A549 (cell line): ENCODE results near the gene SLC43A1. TPM values are rescaled to one million over a fixed set of nuclear protein-coding genes. Genes with fewer than 3 reads are reported as not detected.

ENCODE experiments used
- ATAC-seq, 2 experiments: fragments of 200-7000 bp in 1 of 2; fragments of >200 bp in 1 of 2; cut with Nextera tagmentation in 1 of 2; cut with Tn5 transposase in 1 of 2; 3 replicates each; pipeline versions ENCODE4 v1.8.0 to v1.9.1; 2018 to 2020; ENCODE audit warnings: mild to moderate bottlenecking in 1 of 2, moderate library complexity in 1 of 2
- CTCF ChIA-PET: fragments of 300-600 bp; sonication (Branson Sonifier 250); formaldehyde crosslinking; extraction: SDS; loops from one replicate; lab custom pipeline; 2021; ENCODE audit warnings: antibody characterized with exemption, inconsistent platforms; lab: Yijun Ruan, JAX
- POLR2A ChIA-PET: fragments of 350-600 bp; formaldehyde crosslinking; extraction: SDS; loops from one replicate; lab custom pipeline; 2021; ENCODE audit warnings: antibody characterized with exemption, inconsistent platforms; lab: Yijun Ruan, JAX
- DNase-seq, 2 experiments: peaks; one replicate each; pipeline versions ENCODE4 v3.0.0 to v3.0.0-alpha.2; 2011 to 2016; ENCODE audit warnings: low read depth in 1 of 2, low spot score in 1 of 2
- FAIRE-seq: peaks from 2 replicates; lab custom pipeline; 2011; peaks lifted over from hg19 to GRCh38; lab: Jason Lieb, UNC
- H3K27ac ChIP-seq, 2 experiments: fragments of >200 bp; sonication (Bioruptor Twin); formaldehyde crosslinking; 3 replicates each; pipeline ENCODE4 v1.5.1; 2016 to 2017
- H3K4me1 ChIP-seq: fragments of >200 bp; sonication (Bioruptor Twin); formaldehyde crosslinking; 3 replicates; pipeline ENCODE4 v1.6.1; 2016
- H3K4me2 ChIP-seq: fragments of >200 bp; sonication (Bioruptor Twin); formaldehyde crosslinking; 3 replicates; pipeline ENCODE4 v1.6.1; 2016
- H3K4me3 ChIP-seq: fragments of >200 bp; sonication (Bioruptor Twin); formaldehyde crosslinking; 3 replicates; pipeline ENCODE4 v1.5.1; 2016
- H3K9me3 ChIP-seq: fragments of >200 bp; sonication (Bioruptor Twin); formaldehyde crosslinking; 3 replicates; pipeline ENCODE4 v1.6.1; 2016
- BCL3 ChIP-seq: fragments of >200 bp; sonication (Bioruptor Twin); formaldehyde crosslinking; IDR thresholded peaks from 3 replicates; pipeline ENCODE4 v1.6.1; 2016
- CEBPB ChIP-seq, 2 experiments: fragments of >200 bp in 1 of 2; sonication (Bioruptor Twin) in 1 of 2; formaldehyde crosslinking in 1 of 2; IDR thresholded peaks; 2 replicates each; pipeline ENCODE4 v1.6.1; 2012 to 2016
- EHMT2 ChIP-seq: fragments of 200-600 bp; sonication (generic); IDR thresholded peaks from 2 replicates; pipeline ENCODE4 v1.6.1; 2016; ENCODE audit warnings: antibody characterized with exemption, low read depth, mild to moderate bottlenecking, moderate library complexity
- EP300 ChIP-seq, 2 experiments: fragments of >200 bp; sonication (Bioruptor Twin); formaldehyde crosslinking; IDR thresholded peaks; 2 replicates in 1 of 2; 3 replicates in 1 of 2; pipeline ENCODE4 v1.6.1; 2016 to 2017
- FOSL2 ChIP-seq, 2 experiments: fragments of 450-650 bp in 1 of 2; fragments of >200 bp in 1 of 2; sonication (Bioruptor Twin) in 1 of 2; formaldehyde crosslinking; IDR thresholded peaks; 2 replicates each; pipeline versions ENCODE4 v1.5.0 to v1.6.1; 2016 to 2020; ENCODE audit warnings: mild to moderate bottlenecking in 1 of 2, moderate library complexity in 1 of 2
- GATA3 ChIP-seq: IDR thresholded peaks from 2 replicates; pipeline ENCODE4 v1.6.1; 2012; ENCODE audit warnings: borderline replicate concordance
- HDAC2 ChIP-seq: fragments of 200-600 bp; sonication (generic); IDR thresholded peaks from 2 replicates; pipeline ENCODE4 v1.6.1; 2016
- HOXA7 ChIP-seq: fragments of 250-450 bp; sonication (Bioruptor Pico); IDR thresholded peaks from 2 replicates; pipeline ENCODE4 v1.5.0; 2020; ENCODE audit warnings: mild to moderate bottlenecking, moderate library complexity
- HOXB5 ChIP-seq: fragments of 250-450 bp; sonication (Bioruptor Pico); IDR thresholded peaks from 2 replicates; pipeline ENCODE4 v1.5.0; 2020; ENCODE audit warnings: mild to moderate bottlenecking, moderate library complexity
- JUN ChIP-seq, 2 experiments: fragments of >200 bp; sonication (Bioruptor Twin); formaldehyde crosslinking; IDR thresholded peaks; 2 replicates in 1 of 2; 3 replicates in 1 of 2; pipeline ENCODE4 v1.6.1; 2016 to 2017
- KDM5A ChIP-seq: fragments of 200-600 bp; sonication (generic); IDR thresholded peaks from 2 replicates; pipeline ENCODE4 v1.6.1; 2016; ENCODE audit warnings: antibody characterized with exemption, mild to moderate bottlenecking
- MAFK ChIP-seq: fragments of 450-650 bp; IDR thresholded peaks from 2 replicates; pipeline ENCODE4 v1.6.1; 2014; ENCODE audit not compliant: partially characterized antibody
- MAZ ChIP-seq: fragments of 150-350 bp; IDR thresholded peaks from 2 replicates; pipeline ENCODE4 v1.6.1; 2014; ENCODE audit warnings: antibody characterized with exemption, low read depth, low read length, borderline replicate concordance
- MYC ChIP-seq: IDR thresholded peaks from 2 replicates; pipeline ENCODE4 v1.6.1; 2012; ENCODE audit warnings: mild to moderate bottlenecking, inconsistent platforms, low read length, improper control_type of control experiment, borderline replicate concordance
- NFE2L2 ChIP-seq: fragments of 150-350 bp; conservative IDR thresholded peaks from 2 replicates; pipeline ENCODE4 v1.6.1; 2014; ENCODE audit warnings: low read length
- RARB ChIP-seq: fragments of 250-450 bp; sonication (Bioruptor Pico); IDR thresholded peaks from 2 replicates; pipeline ENCODE4 v1.8.0; 2021; ENCODE audit warnings: mild to moderate bottlenecking, moderate library complexity
- RCOR1 ChIP-seq: fragments of 150-350 bp; IDR thresholded peaks from 2 replicates; pipeline ENCODE4 v1.6.1; 2014; ENCODE audit warnings: antibody characterized with exemption, low read length, low read depth
- RFX5 ChIP-seq: fragments of 450-650 bp; IDR thresholded peaks from 2 replicates; pipeline ENCODE4 v1.7.1; 2014; ENCODE audit warnings: antibody characterized with exemption, mild to moderate bottlenecking, moderate library complexity
- TFCP2L1 ChIP-seq: fragments of 250-450 bp; sonication (Bioruptor Pico); IDR thresholded peaks from 2 replicates; pipeline ENCODE4 v1.5.0; 2021; ENCODE audit warnings: mild to moderate bottlenecking
- TP53 ChIP-seq: fragments of 250-450 bp; sonication (Bioruptor Pico); IDR thresholded peaks from 2 replicates; pipeline ENCODE4 v1.5.0; 2021; ENCODE audit warnings: mild to moderate bottlenecking, moderate library complexity
- USF2 ChIP-seq: fragments of 450-650 bp; IDR thresholded peaks from 2 replicates; pipeline ENCODE4 v1.6.1; 2014; ENCODE audit warnings: antibody characterized with exemption
- ZC3H11A ChIP-seq: fragments of 450-650 bp; IDR thresholded peaks from 2 replicates; pipeline ENCODE4 v1.6.1; 2014; ENCODE audit warnings: antibody characterized with exemption, mild to moderate bottlenecking
- WGBS: methylation state at CpG from one replicate; pipeline ENCODE4 v1.1.6; 2017; ENCODE audit errors: missing lambda C conversion rate; 5-methylcytosine and 5-hydroxymethylcytosine counted together
- polyA plus RNA-seq, 4 experiments: library from polyadenylated mRNA; depleted of rRNA in 3 of 4; stranded (reverse); fragments of >200 nt; fragmentation: RNase III in 1 of 4; extraction: RNeasy Plus Mini Kit Qiagen cat#74134 plus additional on column Dnase treatment in 1 of 4; gene quantifications; 2 replicates in 3 of 4; 3 replicates in 1 of 4; pipeline ENCODE4 v1.2.3, GENCODE V29; 2011 to 2017
- TF ChIP-seq, protein P1 (sequence below): fragments of 150-350 bp; IDR thresholded peaks from 2 replicates; pipeline ENCODE4 v1.6.1; 2014; ENCODE audit warnings: low read depth, mild to moderate bottlenecking, low read length
- TF ChIP-seq, protein P2 (sequence below): fragments of 200-600 bp; sonication (generic); IDR thresholded peaks from 2 replicates; pipeline ENCODE4 v1.6.1; 2016; ENCODE audit warnings: antibody characterized with exemption, mild to moderate bottlenecking, moderate library complexity

Gene SLC43A1
- polyA plus RNA-seq, 2 of the 4 experiments (the other 2 are of a cell fraction) = 1.0 to 4.6 TPM

DNA sequence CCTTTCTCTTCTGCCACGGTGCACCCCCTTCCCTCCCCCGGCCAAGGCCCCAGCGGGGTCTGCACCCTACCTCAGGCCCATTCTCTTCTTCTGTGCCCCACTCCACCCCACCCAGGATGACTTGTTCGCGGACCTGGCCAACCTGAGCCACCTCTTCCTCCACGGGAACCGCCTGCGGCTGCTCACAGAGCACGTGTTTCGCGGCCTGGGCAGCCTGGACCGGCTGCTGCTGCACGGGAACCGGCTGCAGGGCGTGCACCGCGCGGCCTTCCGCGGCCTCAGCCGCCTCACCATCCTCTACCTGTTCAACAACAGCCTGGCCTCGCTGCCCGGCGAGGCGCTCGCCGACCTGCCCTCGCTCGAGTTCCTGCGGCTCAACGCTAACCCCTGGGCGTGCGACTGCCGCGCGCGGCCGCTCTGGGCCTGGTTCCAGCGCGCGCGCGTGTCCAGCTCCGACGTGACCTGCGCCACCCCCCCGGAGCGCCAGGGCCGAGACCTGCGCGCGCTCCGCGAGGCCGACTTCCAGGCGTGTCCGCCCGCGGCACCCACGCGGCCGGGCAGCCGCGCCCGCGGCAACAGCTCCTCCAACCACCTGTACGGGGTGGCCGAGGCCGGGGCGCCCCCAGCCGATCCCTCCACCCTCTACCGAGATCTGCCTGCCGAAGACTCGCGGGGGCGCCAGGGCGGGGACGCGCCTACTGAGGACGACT is 39.3 kb downstream of the SLC43A1 start:
- ATAC-seq = no peak
- Histone ChIP-seq H3K4me2 (peak overlapping the region; percentile 73), H3K27ac (peak overlapping the region; percentile 45 to 81; a peak in 5 of 6 replicates), H3K4me3 (peak overlapping the region; percentile 26; the same call in 2 of the 3 replicates), H3K4me1 (peaks cover 57% of the 10 kb centered on the region), H3K9me3 (no peaks in the 10 kb centered on the region)
- no peak for FAIRE-seq
- ChIA-PET POLR2A (interaction anchor here (0.8 kb wide), 1 partner anchor 18 kb away, joined by 7 read pairs; no protein-coding TSS in a partner anchor), CTCF (interaction anchor here (0.6 to 10.1 kb wide), 11 partner anchors 9 to 164 kb away, joined by 3 to 228 read pairs (median 4); partner anchors contain the start of gene RTN4RL2)
- DNase-seq = no peak
- TF ChIP-seq JUN (IDR thresholded peaks at IDR 0.05) (no peak), RCOR1 (no peak), HOXA7 (no peak), KDM5A (no peak), RFX5 (no peak), CEBPB (IDR thresholded peaks at IDR 0.05) (no peak), FOSL2 (IDR thresholded peaks at IDR 0.05) (no peak), FOSL2 (CRISPR knock-in tag; IDR thresholded peaks at IDR 0.05) (no peak), ZC3H11A (no peak), MYC (no peak), USF2 (no peak), EP300 (IDR thresholded peaks at IDR 0.05) (no peak), EHMT2 (no peak), TP53 (no peak), GATA3 (no peak), MAFK (no peak)
- WGBS = 79% methylated on average over 51 of the region's 80 CpGs

- POLR2A ChIA-PET = no interaction called here
- FAIRE-seq (no peak), ATAC-seq (no peak), DNase-seq (no peak)
- Histone ChIP-seq H3K4me2 (0 out of 3 replicates have a peak overlapping the region, but pooled peaks have one; percentile 73), H3K4me1 (peaks cover 57% of the 10 kb centered on the region), H3K9me3 (no peaks in the 10 kb centered on the region), H3K4me3 (no peak overlapping the region), H3K27ac (no peak overlapping the region; a peak in 1 of 6 replicates)
- 71% methylated on average over 5 of the region's 5 CpGs for WGBS
- CTCF ChIA-PET = interaction anchor here (0.9 to 9.4 kb wide), 6 partner anchors 7 to 128 kb away, joined by 3 to 228 read pairs (median 87); partner anchors contain the start of gene RTN4RL2
- TF ChIP-seq NFE2L2 = no peak
- TF ChIP-seq, protein P1, sequence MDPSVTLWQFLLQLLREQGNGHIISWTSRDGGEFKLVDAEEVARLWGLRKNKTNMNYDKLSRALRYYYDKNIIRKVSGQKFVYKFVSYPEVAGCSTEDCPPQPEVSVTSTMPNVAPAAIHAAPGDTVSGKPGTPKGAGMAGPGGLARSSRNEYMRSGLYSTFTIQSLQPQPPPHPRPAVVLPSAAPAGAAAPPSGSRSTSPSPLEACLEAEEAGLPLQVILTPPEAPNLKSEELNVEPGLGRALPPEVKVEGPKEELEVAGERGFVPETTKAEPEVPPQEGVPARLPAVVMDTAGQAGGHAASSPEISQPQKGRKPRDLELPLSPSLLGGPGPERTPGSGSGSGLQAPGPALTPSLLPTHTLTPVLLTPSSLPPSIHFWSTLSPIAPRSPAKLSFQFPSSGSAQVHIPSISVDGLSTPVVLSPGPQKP = no peak
- TF ChIP-seq HOXB5 (CRISPR knock-in tag) = no peak
- TF ChIP-seq, protein P2, sequence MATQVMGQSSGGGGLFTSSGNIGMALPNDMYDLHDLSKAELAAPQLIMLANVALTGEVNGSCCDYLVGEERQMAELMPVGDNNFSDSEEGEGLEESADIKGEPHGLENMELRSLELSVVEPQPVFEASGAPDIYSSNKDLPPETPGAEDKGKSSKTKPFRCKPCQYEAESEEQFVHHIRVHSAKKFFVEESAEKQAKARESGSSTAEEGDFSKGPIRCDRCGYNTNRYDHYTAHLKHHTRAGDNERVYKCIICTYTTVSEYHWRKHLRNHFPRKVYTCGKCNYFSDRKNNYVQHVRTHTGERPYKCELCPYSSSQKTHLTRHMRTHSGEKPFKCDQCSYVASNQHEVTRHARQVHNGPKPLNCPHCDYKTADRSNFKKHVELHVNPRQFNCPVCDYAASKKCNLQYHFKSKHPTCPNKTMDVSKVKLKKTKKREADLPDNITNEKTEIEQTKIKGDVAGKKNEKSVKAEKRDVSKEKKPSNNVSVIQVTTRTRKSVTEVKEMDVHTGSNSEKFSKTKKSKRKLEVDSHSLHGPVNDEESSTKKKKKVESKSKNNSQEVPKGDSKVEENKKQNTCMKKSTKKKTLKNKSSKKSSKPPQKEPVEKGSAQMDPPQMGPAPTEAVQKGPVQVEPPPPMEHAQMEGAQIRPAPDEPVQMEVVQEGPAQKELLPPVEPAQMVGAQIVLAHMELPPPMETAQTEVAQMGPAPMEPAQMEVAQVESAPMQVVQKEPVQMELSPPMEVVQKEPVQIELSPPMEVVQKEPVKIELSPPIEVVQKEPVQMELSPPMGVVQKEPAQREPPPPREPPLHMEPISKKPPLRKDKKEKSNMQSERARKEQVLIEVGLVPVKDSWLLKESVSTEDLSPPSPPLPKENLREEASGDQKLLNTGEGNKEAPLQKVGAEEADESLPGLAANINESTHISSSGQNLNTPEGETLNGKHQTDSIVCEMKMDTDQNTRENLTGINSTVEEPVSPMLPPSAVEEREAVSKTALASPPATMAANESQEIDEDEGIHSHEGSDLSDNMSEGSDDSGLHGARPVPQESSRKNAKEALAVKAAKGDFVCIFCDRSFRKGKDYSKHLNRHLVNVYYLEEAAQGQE = no peak
- TF ChIP-seq BCL3 = no peak
- TF ChIP-seq GATA3 = no peak
- no peak for TF ChIP-seq RARB
- TF ChIP-seq TFCP2L1 (CRISPR knock-in tag) = no peak
- no peak for TF ChIP-seq MAZ
- TF ChIP-seq HDAC2 = no peak
Observed at GRCh38 chr11:57475671-57476046, 39.8 kb downstream of the SLC43A1 start.
